AG04450 (cell line): Measurements from ENCODE around the gene MAP4K5. TPM values are rescaled to one million over a fixed set of nuclear protein-coding genes. Genes with fewer than 3 reads are reported as not detected.

ENCODE experiments used
- CTCF ChIA-PET: fragments of 300-600, 350-600 bp; formaldehyde crosslinking; extraction: SDS; loops from one replicate; lab custom pipeline; 2022; ENCODE audit warnings: antibody characterized with exemption, inconsistent platforms; lab: Charles Lee
- POLR2A ChIA-PET: fragments of 350-600 bp; formaldehyde crosslinking; extraction: SDS; loops from one replicate; lab custom pipeline; 2021; ENCODE audit warnings: antibody characterized with exemption, inconsistent platforms; lab: Yijun Ruan, JAX
- DNase-seq: peaks from one replicate; pipeline ENCODE4 v3.0.0-alpha.2; 2011; ENCODE audit warnings: low read depth, low spot score
- H3K27ac ChIP-seq: one replicate; pipeline ENCODE4 v1.5.1; 2012; ENCODE audit warnings: low read depth, low read length, control low read depth
- H3K27me3 ChIP-seq: one replicate; pipeline ENCODE4 v1.6.0; 2012; ENCODE audit warnings: low read length; ENCODE audit not compliant: control insufficient read depth, insufficient read depth
- H3K4me3 ChIP-seq: 2 replicates; pipeline ENCODE4 v1.5.1; 2011; ENCODE audit warnings: mild to moderate bottlenecking, low read depth, low read length, control low read depth
- H3K9me3 ChIP-seq: 2 replicates; pipeline ENCODE4 v1.5.1; 2012; ENCODE audit warnings: low read length; ENCODE audit not compliant: control insufficient read depth, insufficient read depth
- CTCF ChIP-seq: IDR thresholded peaks from 2 replicates; pipeline ENCODE4 v1.5.1; 2011; ENCODE audit warnings: low read depth, low read length, control low read depth, inconsistent platforms
- polyA plus RNA-seq: library from polyadenylated mRNA; depleted of rRNA; stranded (reverse); fragments of >200 nt; gene quantifications from 2 replicates; pipeline ENCODE4 v1.2.3, GENCODE V29; 2011

Gene MAP4K5
- polyA plus RNA-seq, 1 experiment = 35.4 TPM

- CTCF ChIA-PET = no interaction called here
- POLR2A ChIA-PET = no interaction called here
- no peak overlapping the region for H3K27ac ChIP-seq
- H3K4me3 ChIP-seq = no peak overlapping the region
- H3K27me3 ChIP-seq = no peaks in the 10 kb centered on the region
- H3K9me3 ChIP-seq = no peaks in the 10 kb centered on the region
- no peak for TF ChIP-seq CTCF
- no peak for DNase-seq
Observed at GRCh38 chr14:50524060-50524459, 8.3 kb downstream of the MAP4K5 start.

GRCh38 chr14:50523271-50524041 is 8.9 kb downstream of the MAP4K5 start:
- POLR2A ChIA-PET = no interaction called here
- no peaks in the 10 kb centered on the region for H3K27me3 ChIP-seq
- H3K9me3 ChIP-seq = no peaks in the 10 kb centered on the region
- TF ChIP-seq CTCF = no peak
- DNase-seq = no peak
- H3K27ac ChIP-seq = no peak overlapping the region
- H3K4me3 ChIP-seq = no peak overlapping the region
- CTCF ChIA-PET = no interaction called here

GRCh38 chr14:50521912-50522341 is 10.4 kb downstream of the MAP4K5 start:
- POLR2A ChIA-PET = no interaction called here
- Histone ChIP-seq H3K4me3 (no peak overlapping the region; the same call in 1 of the 2 replicates), H3K27me3 (no peaks in the 10 kb centered on the region), H3K27ac (no peak overlapping the region), H3K9me3 (no peaks in the 10 kb centered on the region)
- CTCF ChIA-PET = interaction anchor here (0.9 kb wide), 1 partner anchor 204 kb away, joined by 3 read pairs; no protein-coding TSS in a partner anchor
- no peak for DNase-seq
- TF ChIP-seq CTCF = no peak

GRCh38 chr14:50520947-50521815 is 11.2 kb downstream of the MAP4K5 start:
- no peak for TF ChIP-seq CTCF
- peak; percentile 54 for DNase-seq
- ChIA-PET CTCF (no interaction called here), POLR2A (no interaction called here)
- Histone ChIP-seq H3K27ac (peak overlapping the region; percentile 42), H3K9me3 (no peaks in the 10 kb centered on the region), H3K4me3 (no peak overlapping the region), H3K27me3 (no peaks in the 10 kb centered on the region)

- DNase-seq = no peak
- ChIA-PET POLR2A (no interaction called here), CTCF (no interaction called here)
- Histone ChIP-seq H3K9me3 (no peaks in the 10 kb centered on the region), H3K4me3 (no peak overlapping the region), H3K27ac (no peak overlapping the region), H3K27me3 (no peaks in the 10 kb centered on the region)
- no peak for TF ChIP-seq CTCF
Observed at GRCh38 chr14:50516091-50516490, 16.3 kb downstream of the MAP4K5 start.
